DND-41 (cell line): ENCODE measurements around the gene CXCR5.

Experiments used
- ATAC-seq: fragments of 200-7000 bp; cut with Tn5 transposase; 3 replicates; pipeline ENCODE4 v1.9.1; 2021; ENCODE audit warnings: low read depth; ENCODE audit not compliant: insufficient read depth
- DNase-seq: peaks from one replicate; pipeline ENCODE4 v3.0.0-alpha.2; 2020
- H2AFZ ChIP-seq: 2 replicates; pipeline ENCODE4 v1.6.0; 2012; ENCODE audit warnings: low read depth, low read length
- H3K27ac ChIP-seq: 2 replicates; pipeline ENCODE4 v1.5.1; 2012; ENCODE audit warnings: low read length, inconsistent platforms
- H3K27me3 ChIP-seq: fragments of 200-600 bp; sonication (generic); 2 replicates; pipeline ENCODE4 v1.6.0; 2012; ENCODE audit warnings: low read length, mild to moderate bottlenecking, inconsistent platforms; ENCODE audit not compliant: insufficient read depth, poor library complexity
- H3K36me3 ChIP-seq: 2 replicates; pipeline ENCODE4 v1.5.1; 2012; ENCODE audit warnings: low read length, inconsistent platforms; ENCODE audit not compliant: insufficient read depth
- H3K4me1 ChIP-seq: 2 replicates; pipeline ENCODE4 v1.5.1; 2012; ENCODE audit warnings: mild to moderate bottlenecking, low read length; ENCODE audit not compliant: insufficient read depth
- H3K4me2 ChIP-seq: 2 replicates; pipeline ENCODE4 v1.6.0; 2012; ENCODE audit warnings: mild to moderate bottlenecking, moderate library complexity, low read length, inconsistent platforms; ENCODE audit not compliant: insufficient read depth
- H3K4me3 ChIP-seq, 2 experiments: fragments of 200-600 bp in 1 of 2; shearing (Covaris generic) in 1 of 2; 2 replicates each; pipeline ENCODE4 v1.5.1; 2012 to 2016; ENCODE audit warnings: inconsistent platforms in 2 of 2, low read length in 2 of 2, mild to moderate bottlenecking in 2 of 2, low read depth in 1 of 2, moderate library complexity in 1 of 2
- H3K79me2 ChIP-seq: 2 replicates; pipeline ENCODE4 v1.6.0; 2012; ENCODE audit warnings: low read length, inconsistent platforms; ENCODE audit not compliant: insufficient read depth
- H3K9ac ChIP-seq: 2 replicates; pipeline ENCODE4 v1.6.0; 2012; ENCODE audit warnings: low read depth, mild to moderate bottlenecking, inconsistent platforms, low read length, moderate library complexity
- H3K9me3 ChIP-seq: 2 replicates; pipeline ENCODE4 v1.5.1; 2012; ENCODE audit warnings: low read length, moderate library complexity, mild to moderate bottlenecking, inconsistent platforms; ENCODE audit not compliant: insufficient read depth, severe bottlenecking
- H4K20me1 ChIP-seq: 2 replicates; pipeline ENCODE4 v1.6.0; 2012; ENCODE audit warnings: low read length; ENCODE audit not compliant: insufficient read depth
- CTCF ChIP-seq: IDR thresholded peaks from 2 replicates; pipeline ENCODE4 v1.5.1; 2012; ENCODE audit warnings: borderline replicate concordance, low read length, moderate library complexity, mild to moderate bottlenecking; ENCODE audit not compliant: poor library complexity, severe bottlenecking; ENCODE audit errors: extremely low read depth
- EZH2 ChIP-seq: IDR thresholded peaks from 3 replicates; pipeline ENCODE4 v1.6.1; 2012; ENCODE audit warnings: borderline replicate concordance, low read depth, mild to moderate bottlenecking, moderate library complexity, low read length, inconsistent platforms; ENCODE audit not compliant: severe bottlenecking

CXCR5 gene

GRCh38 chr11:118892964-118893363, 9.3 kb downstream of the CXCR5 start:
- TF ChIP-seq EZH2 (no peak), CTCF (no peak)
- Histone ChIP-seq H3K27ac (peak overlapping the region; percentile 98), H3K9me3 (no peaks in the 10 kb centered on the region), H3K36me3 (peaks cover 13% of the 10 kb centered on the region; the same call in 1 of the 2 replicates), H4K20me1 (no peaks in the 10 kb centered on the region), H3K4me2 (peak overlapping the region; percentile 66), H2AFZ (peak overlapping the region; percentile 55), H3K4me1 (peaks cover 69% of the 10 kb centered on the region), H3K4me3 (peak overlapping the region in 1 of 2 experiments; percentile 47; a peak in 2 of 4 replicates), H3K9ac (peak overlapping the region; percentile 63), H3K79me2 (peaks cover 19% of the 10 kb centered on the region; the same call in 1 of the 2 replicates), H3K27me3 (no peaks in the 10 kb centered on the region)
- DNase-seq = peak; percentile 60
- peak; percentile 57 for ATAC-seq

GRCh38 chr11:118893662-118894061, 10.0 kb downstream of the CXCR5 start:
- Histone ChIP-seq H3K9ac (peak overlapping the region; percentile 63), H3K4me3 (peak overlapping the region in 1 of 2 experiments; percentile 47; a peak in 1 of 4 replicates), H3K4me1 (peaks cover 69% of the 10 kb centered on the region), H3K27me3 (no peaks in the 10 kb centered on the region), H3K27ac (peak overlapping the region; percentile 98), H3K9me3 (no peaks in the 10 kb centered on the region), H4K20me1 (no peaks in the 10 kb centered on the region), H3K36me3 (peaks cover 16% of the 10 kb centered on the region), H3K4me2 (peak overlapping the region; percentile 66), H3K79me2 (peaks cover 19% of the 10 kb centered on the region; the same call in 1 of the 2 replicates), H2AFZ (0 out of 2 replicates have a peak overlapping the region, but pooled peaks have one; percentile 55)
- ATAC-seq = no peak
- TF ChIP-seq EZH2 (no peak), CTCF (no peak)
- no peak for DNase-seq

- TF ChIP-seq EZH2 (no peak), CTCF (no peak)
- Histone ChIP-seq H3K9me3 (no peaks in the 10 kb centered on the region), H4K20me1 (no peaks in the 10 kb centered on the region), H3K4me2 (peak overlapping the region; percentile 66), H3K4me3 (no peak overlapping the region), H3K27me3 (no peaks in the 10 kb centered on the region), H3K9ac (peak overlapping the region; percentile 63), H2AFZ (no peak overlapping the region), H3K27ac (peak overlapping the region; percentile 98), H3K36me3 (peaks cover 21% of the 10 kb centered on the region), H3K4me1 (peaks cover 69% of the 10 kb centered on the region), H3K79me2 (peaks cover 19% of the 10 kb centered on the region; the same call in 1 of the 2 replicates)
- DNase-seq (no peak), ATAC-seq (no peak)
These were observed 10.5 kb downstream of the CXCR5 start for GRCh38 chr11:118894192-118894591.
